HG03432 (cell line): ENCODE data around the gene BORCS5.

ENCODE experiments used
- ATAC-seq: cut with Tn5 transposase; IDR thresholded peaks from one replicate; pipeline ENCODE4 v1.9.1; 2021; ENCODE audit warnings: mild to moderate bottlenecking, moderate library complexity; ENCODE audit not compliant: unreplicated experiment

BORCS5 gene

DNA sequence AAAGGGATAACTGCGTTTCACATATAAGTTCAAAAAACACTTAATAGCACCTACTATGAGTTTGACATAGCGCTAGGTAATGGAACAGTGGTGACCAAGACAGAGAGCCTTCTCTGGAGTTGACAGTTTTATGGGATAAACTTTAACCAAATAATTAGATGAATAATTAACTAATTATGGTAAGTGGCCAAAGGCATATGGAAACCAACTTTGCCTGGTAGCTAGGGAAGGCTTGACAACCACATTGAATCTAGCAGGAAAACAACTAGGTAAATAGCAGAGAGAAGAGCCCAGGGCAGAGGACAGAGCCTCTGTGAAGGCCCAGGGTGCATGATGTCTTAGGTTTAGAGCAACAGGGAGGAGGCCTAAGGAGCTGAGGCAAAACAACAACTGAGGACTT, 153.7 kb downstream of the BORCS5 start:
- no peak for ATAC-seq

DNA sequence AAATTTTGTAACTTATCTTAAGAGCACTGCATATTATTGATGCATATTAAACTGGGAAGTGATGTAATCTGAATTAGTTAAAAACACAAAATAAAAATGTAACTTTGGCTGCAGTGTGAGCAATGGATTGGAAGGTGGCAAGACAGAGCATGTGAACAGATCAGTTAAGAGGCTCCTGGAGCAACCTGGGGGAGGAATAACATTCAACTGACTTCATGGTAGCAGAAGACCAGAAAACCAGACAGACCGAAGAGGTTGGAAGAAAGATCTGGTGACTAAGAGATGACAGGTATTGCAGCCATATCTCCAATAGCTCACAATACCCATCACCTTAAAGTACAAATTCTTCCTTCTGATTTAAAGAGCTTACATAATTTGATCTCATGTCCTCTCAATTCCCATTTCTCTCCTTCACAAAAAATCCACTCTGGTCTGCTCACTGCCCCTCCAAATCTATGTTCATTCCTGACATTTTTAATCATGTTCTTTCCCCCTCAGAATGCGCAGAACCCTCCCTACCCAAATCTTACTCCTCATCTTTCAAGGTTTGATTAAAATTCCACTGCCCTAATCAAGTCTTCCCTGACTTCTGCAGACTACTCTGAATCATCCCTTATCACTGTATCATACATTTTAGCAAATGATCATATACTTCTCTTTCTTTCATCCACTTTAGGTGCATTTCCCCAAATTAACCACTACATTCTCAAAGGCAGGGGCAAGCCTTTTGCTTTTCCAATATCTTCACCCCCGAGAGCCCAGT, 154.3 kb downstream of the BORCS5 start:
- ATAC-seq: no peak

DNA sequence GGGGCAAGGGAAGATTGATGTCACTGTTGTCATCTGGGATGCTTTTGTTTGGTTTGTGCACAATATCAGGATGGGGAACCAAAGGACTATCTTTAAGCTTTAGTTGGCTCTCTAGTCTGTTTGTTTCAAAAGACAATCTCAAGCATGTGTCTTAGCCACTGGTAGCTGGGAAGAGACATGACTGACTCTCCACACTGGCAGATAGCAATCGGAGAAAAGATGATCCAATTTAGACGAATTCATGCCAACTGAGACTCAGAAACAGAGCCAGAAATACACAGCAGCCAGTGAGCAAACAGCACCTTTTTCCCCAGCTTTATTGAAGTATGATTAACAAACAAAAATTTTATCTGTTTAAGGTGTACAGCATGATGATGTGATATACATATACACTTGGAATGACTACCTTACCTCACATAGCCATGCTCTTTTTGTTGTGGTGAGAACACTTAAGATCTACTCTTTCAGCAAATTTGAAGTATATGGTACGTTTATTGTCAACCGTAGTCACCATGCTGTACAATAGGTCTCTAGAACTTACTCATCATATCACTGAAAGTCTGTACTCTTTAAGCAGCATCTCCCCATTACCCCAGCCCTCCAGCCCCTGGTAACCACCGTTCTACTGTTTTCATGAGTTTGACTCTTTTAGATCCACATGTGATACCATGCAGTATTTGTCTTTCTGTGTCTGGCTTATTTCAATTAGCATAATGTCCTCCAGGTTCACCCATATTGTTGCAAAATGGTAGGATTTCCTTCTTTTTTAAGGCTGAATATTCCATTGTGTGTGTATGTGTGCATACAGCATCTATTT, 155.2 kb downstream of the BORCS5 start:
- no peak for ATAC-seq

DNA sequence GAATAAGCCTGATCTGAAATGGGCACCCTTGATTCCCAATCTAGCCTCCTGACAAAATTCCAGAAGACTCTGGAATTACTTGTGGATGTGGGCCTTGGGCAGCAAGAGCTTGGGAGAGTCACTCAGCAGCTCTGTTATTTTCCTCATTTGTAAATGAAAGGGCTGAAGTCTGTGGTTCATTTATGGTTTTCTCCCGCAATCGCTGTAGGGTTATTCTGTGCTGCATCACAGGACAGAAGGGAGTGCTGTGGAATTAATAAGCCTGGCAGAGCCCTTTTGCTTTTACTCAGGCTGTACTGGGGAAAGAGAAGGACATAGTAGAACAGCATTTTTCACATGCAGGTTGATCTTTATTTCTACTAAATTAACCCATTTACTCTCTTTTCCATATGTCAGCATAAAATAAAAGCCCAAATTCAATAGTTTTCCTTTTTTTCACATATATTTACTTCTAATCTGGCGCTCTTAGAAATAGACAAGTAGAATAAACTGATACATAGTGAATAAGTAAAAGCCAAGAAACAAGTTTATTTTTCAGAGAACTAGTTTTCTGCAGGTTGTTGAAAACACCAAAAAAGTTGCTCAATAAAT, 156.6 kb downstream of the BORCS5 start:
- no peak for ATAC-seq

DNA sequence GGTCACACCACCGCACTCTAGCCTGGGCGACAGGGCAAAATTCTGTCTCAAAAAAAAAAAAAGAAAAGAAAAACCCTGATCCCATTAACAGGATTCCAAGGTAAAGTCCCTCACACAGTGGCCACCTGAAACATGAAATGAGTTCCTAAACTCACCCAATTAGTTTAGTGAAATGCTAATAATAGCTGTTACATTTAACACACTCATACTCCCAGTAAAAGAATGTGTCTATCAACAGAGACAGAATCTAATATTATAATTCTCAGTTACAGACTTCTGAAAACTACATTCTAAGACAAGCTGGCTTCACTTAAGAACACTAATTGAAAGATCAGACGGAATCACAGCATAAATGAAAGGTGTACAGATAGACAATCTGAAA, 161.6 kb downstream of the BORCS5 start:
- ATAC-seq: no peak

DNA sequence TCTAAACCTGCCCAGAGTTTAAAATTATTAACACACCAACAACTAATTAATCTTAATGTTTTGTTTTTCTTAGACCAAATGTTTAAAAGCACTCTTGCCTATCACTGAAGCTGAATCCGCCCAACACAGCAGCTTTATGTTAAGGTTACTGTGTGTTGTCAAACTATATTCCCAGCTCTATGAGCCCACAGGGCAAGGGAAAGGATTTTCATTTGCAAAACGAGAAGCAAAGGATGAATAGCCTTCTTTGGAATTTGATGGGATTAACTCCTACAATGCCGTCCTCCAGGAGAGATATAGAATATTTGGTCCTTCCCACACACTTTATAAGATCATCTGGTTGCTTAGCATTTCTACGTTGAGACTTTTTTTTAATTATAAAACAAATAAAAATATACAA, 162.0 kb downstream of the BORCS5 start:
- no peak for ATAC-seq
